PC-9 (cell line): Measurements from ENCODE around the gene MORN5.

Experiments
- EZH2 ChIP-seq: fragments of 200-600 bp; sonication (generic); IDR thresholded peaks from 2 replicates; pipeline ENCODE4 v1.8.0; 2017; ENCODE audit warnings: antibody characterized with exemption, low read depth
- TF ChIP-seq, protein P1 (sequence below): fragments of 200-600 bp; sonication (generic); conservative IDR thresholded peaks from 2 replicates; pipeline ENCODE4 v1.6.1; 2017; ENCODE audit warnings: mixed run types, antibody characterized with exemption, mild to moderate bottlenecking, moderate library complexity

DNA sequence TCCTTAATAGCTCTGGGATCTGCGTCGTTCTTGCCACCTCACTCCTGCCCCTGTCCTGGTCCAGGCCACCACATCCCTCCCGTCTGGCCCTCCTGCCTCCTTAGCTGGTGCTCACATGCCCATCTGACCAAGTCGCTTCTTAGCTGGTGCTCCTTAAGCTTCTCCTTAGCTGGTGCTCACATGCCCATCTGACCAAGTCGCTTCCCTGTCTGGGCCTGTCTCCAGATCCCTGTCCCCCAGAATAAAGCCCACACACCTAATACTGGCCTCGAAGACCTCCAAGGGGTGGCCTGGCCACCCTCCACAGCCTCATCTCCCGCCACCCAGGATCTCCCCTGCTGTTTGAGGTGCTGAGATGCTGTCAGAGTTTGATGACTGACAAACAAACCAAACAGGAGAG lies 35.2 kb upstream of the MORN5 start:
- TF ChIP-seq EZH2: no peak
- TF ChIP-seq, protein P1, sequence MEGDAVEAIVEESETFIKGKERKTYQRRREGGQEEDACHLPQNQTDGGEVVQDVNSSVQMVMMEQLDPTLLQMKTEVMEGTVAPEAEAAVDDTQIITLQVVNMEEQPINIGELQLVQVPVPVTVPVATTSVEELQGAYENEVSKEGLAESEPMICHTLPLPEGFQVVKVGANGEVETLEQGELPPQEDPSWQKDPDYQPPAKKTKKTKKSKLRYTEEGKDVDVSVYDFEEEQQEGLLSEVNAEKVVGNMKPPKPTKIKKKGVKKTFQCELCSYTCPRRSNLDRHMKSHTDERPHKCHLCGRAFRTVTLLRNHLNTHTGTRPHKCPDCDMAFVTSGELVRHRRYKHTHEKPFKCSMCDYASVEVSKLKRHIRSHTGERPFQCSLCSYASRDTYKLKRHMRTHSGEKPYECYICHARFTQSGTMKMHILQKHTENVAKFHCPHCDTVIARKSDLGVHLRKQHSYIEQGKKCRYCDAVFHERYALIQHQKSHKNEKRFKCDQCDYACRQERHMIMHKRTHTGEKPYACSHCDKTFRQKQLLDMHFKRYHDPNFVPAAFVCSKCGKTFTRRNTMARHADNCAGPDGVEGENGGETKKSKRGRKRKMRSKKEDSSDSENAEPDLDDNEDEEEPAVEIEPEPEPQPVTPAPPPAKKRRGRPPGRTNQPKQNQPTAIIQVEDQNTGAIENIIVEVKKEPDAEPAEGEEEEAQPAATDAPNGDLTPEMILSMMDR: no peak
